HEK293 (cell line): Measurements from ENCODE around the gene EVI5L.

Source experiments
- CTCF ChIA-PET: fragments of 350-600 bp; formaldehyde crosslinking; extraction: SDS; loops from one replicate; lab custom pipeline; 2021; ENCODE audit warnings: antibody characterized with exemption; lab: Yijun Ruan, JAX
- POLR2A ChIA-PET: fragments of 300-600 bp; formaldehyde crosslinking; extraction: SDS; loops from one replicate; lab custom pipeline; 2020; ENCODE audit warnings: antibody characterized with exemption, inconsistent platforms; lab: Yijun Ruan, JAX
- H3K27ac ChIP-seq: fragments of 200-500 bp; sonication (Bioruptor generic); 2 replicates; pipeline ENCODE4 v1.5.1; 2014; ENCODE audit warnings: low read depth, low read length, control low read depth, inconsistent platforms; ENCODE audit errors: extremely low read depth
- H3K36me3 ChIP-seq, 2 experiments: fragments of 200-500 bp in 1 of 2; sonication (Bioruptor generic) in 1 of 2; 1 replicate in 1 of 2; 2 replicates in 1 of 2; pipeline ENCODE4 v1.5.1; 2014 to 2017; ENCODE audit warnings: inconsistent platforms in 2 of 2, low read length in 2 of 2; ENCODE audit not compliant: control insufficient read depth in 2 of 2, insufficient read depth in 1 of 2
- H3K4me1 ChIP-seq: fragments of 200-500 bp; sonication (Bioruptor generic); 2 replicates; pipeline ENCODE4 v1.5.1; 2014; ENCODE audit warnings: mild to moderate bottlenecking, low read length, inconsistent platforms; ENCODE audit not compliant: control insufficient read depth, insufficient read depth
- H3K4me3 ChIP-seq: 2 replicates; pipeline ENCODE4 v1.5.1; 2011; ENCODE audit warnings: low read depth, mild to moderate bottlenecking, control low read depth, low read length, moderate library complexity
- H3K9me3 ChIP-seq: fragments of 200-500 bp; sonication (Bioruptor generic); 2 replicates; pipeline ENCODE4 v1.5.1; 2014; ENCODE audit warnings: low read depth, low read length, inconsistent platforms; ENCODE audit not compliant: control insufficient read depth, insufficient read depth
- BCL11B ChIP-seq: fragments of 450-650 bp; formaldehyde crosslinking; IDR thresholded peaks from 2 replicates; pipeline ENCODE4 v1.5.1; 2016; ENCODE audit warnings: low read depth, missing biosample characterization, missing genetic modification characterization
- EGR2 ChIP-seq: fragments of 450-650 bp; formaldehyde crosslinking; IDR thresholded peaks from 2 replicates; pipeline ENCODE4 v1.5.1; 2016; ENCODE audit warnings: low read depth, missing biosample characterization, missing genetic modification characterization
- GLIS2 ChIP-seq: fragments of 450-650 bp; formaldehyde crosslinking; IDR thresholded peaks from 2 replicates; pipeline ENCODE4 v1.5.1; 2016; ENCODE audit warnings: missing biosample characterization, missing genetic modification characterization
- KLF8 ChIP-seq: fragments of 450-650 bp; formaldehyde crosslinking; IDR thresholded peaks from 2 replicates; pipeline ENCODE4 v1.5.1; 2016; ENCODE audit warnings: missing biosample characterization, missing genetic modification characterization
- ZBTB7A ChIP-seq: fragments of 450-650 bp; formaldehyde crosslinking; IDR thresholded peaks from 2 replicates; pipeline ENCODE4 v1.5.1; 2016; ENCODE audit warnings: low read depth, missing biosample characterization, missing genetic modification characterization
- ZFHX2 ChIP-seq: fragments of 450-650 bp; formaldehyde crosslinking; conservative IDR thresholded peaks from 2 replicates; pipeline ENCODE4 v1.5.1; 2016; ENCODE audit warnings: missing biosample characterization, missing genetic modification characterization
- ZNF121 ChIP-seq: fragments of 450-650 bp; formaldehyde crosslinking; IDR thresholded peaks from 2 replicates; pipeline ENCODE4 v1.5.1; 2016; ENCODE audit warnings: missing biosample characterization, missing genetic modification characterization
- ZNF202 ChIP-seq: fragments of 450-650 bp; formaldehyde crosslinking; IDR thresholded peaks from 2 replicates; pipeline ENCODE4 v1.5.1; 2016; ENCODE audit warnings: missing biosample characterization, missing genetic modification characterization, borderline replicate concordance
- ZNF354C ChIP-seq: fragments of 450-650 bp; formaldehyde crosslinking; IDR thresholded peaks from 2 replicates; pipeline ENCODE4 v1.5.1; 2016; ENCODE audit warnings: missing biosample characterization, missing genetic modification characterization, low read depth, borderline replicate concordance
- ZNF473 ChIP-seq: fragments of 450-650 bp; formaldehyde crosslinking; IDR thresholded peaks from 2 replicates; pipeline ENCODE4 v1.5.1; 2017; ENCODE audit warnings: missing biosample characterization, missing genetic modification characterization
- ZNF777 ChIP-seq: fragments of 450-650 bp; formaldehyde crosslinking; IDR thresholded peaks from 2 replicates; pipeline ENCODE4 v1.5.1; 2017; ENCODE audit warnings: missing biosample characterization, missing genetic modification characterization, borderline replicate concordance
- TF ChIP-seq, protein P1 (sequence below): fragments of 450-650 bp; formaldehyde crosslinking; IDR thresholded peaks from 2 replicates; pipeline ENCODE4 v1.5.1; 2017; ENCODE audit warnings: missing biosample characterization, mild to moderate bottlenecking, missing genetic modification characterization, moderate library complexity
- TF ChIP-seq, protein P2 (sequence below): fragments of 450-650 bp; formaldehyde crosslinking; IDR thresholded peaks from 2 replicates; pipeline ENCODE4 v1.5.1; 2017; ENCODE audit warnings: missing biosample characterization, missing genetic modification characterization
- TF ChIP-seq, protein P3 (sequence below): fragments of 450-650 bp; formaldehyde crosslinking; IDR thresholded peaks from 2 replicates; pipeline ENCODE4 v1.5.1; 2017; ENCODE audit warnings: missing biosample characterization, missing genetic modification characterization
- TF ChIP-seq, protein P4 (sequence below): fragments of 450-650 bp; formaldehyde crosslinking; IDR thresholded peaks from 2 replicates; pipeline ENCODE4 v1.5.1; 2016; ENCODE audit warnings: missing biosample characterization, missing genetic modification characterization
- TF ChIP-seq, protein P5 (sequence below): fragments of 450-650 bp; formaldehyde crosslinking; IDR thresholded peaks from 2 replicates; pipeline ENCODE4 v1.5.1; 2016; ENCODE audit warnings: missing biosample characterization, missing genetic modification characterization
- TF ChIP-seq, protein P6 (sequence below): fragments of 450-650 bp; formaldehyde crosslinking; IDR thresholded peaks from 2 replicates; pipeline ENCODE4 v1.5.1; 2016; ENCODE audit warnings: missing biosample characterization, missing genetic modification characterization
- TF ChIP-seq, protein P7 (sequence below): fragments of 450-650 bp; IDR thresholded peaks from 2 replicates; pipeline ENCODE4 v1.5.1; 2018; ENCODE audit warnings: missing biosample characterization, missing genetic modification characterization

EVI5L gene

DNA sequence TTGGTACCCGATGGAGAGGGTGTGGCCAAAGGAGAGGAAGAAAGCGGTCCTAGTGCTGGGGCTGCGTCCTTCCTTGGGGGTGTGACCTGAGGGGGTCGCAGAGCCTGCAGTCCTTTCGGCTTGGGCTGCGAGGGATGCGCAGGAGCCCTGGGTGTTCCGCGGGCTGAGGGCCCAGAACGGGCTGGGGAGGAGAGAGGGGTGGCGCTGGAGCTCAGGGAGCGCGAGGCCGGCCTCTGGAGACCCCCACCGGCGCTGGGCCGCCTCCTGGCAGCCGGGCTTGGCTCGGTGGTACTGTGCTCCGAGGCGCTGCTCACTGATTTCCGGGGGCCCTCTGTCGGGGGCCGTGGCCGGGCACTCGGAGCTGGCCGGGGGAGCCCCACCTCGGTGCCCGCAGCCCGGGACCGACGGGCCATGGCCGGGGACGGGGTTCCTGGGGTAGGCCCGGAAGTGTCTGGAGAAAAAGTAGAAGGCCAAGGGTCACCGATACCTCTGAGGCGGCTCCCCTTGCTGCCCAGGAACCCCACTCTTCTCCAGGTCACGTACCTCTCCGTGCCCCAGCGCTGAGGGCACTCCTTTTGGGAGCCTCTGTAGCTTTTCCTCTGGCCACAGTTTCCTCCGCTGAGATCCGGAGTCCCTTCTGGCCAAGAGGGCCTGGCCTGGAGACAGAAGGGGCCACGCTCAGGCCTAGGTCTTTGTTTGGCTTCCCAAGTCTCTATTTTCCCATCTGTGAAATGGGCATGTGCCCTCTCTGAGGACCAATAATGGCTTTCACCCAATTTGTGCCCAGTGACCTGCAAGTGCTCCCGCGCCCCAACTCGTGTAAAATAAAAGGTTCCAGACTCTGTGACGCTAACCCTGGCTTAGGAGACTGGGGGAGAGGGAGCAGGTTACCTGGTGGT is 42.5 kb downstream of the EVI5L start (continued):
- TF ChIP-seq, protein P1, sequence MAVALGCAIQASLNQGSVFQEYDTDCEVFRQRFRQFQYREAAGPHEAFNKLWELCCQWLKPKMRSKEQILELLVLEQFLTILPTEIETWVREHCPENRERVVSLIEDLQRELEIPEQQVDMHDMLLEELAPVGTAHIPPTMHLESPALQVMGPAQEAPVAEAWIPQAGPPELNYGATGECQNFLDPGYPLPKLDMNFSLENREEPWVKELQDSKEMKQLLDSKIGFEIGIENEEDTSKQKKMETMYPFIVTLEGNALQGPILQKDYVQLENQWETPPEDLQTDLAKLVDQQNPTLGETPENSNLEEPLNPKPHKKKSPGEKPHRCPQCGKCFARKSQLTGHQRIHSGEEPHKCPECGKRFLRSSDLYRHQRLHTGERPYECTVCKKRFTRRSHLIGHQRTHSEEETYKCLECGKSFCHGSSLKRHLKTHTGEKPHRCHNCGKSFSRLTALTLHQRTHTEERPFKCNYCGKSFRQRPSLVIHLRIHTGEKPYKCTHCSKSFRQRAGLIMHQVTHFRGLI, result no peak
- TF ChIP-seq, protein P2, sequence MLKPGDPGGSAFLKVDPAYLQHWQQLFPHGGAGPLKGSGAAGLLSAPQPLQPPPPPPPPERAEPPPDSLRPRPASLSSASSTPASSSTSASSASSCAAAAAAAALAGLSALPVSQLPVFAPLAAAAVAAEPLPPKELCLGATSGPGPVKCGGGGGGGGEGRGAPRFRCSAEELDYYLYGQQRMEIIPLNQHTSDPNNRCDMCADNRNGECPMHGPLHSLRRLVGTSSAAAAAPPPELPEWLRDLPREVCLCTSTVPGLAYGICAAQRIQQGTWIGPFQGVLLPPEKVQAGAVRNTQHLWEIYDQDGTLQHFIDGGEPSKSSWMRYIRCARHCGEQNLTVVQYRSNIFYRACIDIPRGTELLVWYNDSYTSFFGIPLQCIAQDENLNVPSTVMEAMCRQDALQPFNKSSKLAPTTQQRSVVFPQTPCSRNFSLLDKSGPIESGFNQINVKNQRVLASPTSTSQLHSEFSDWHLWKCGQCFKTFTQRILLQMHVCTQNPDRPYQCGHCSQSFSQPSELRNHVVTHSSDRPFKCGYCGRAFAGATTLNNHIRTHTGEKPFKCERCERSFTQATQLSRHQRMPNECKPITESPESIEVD (tag by site-specific recombination), result no peak
- TF ChIP-seq, protein P3, sequence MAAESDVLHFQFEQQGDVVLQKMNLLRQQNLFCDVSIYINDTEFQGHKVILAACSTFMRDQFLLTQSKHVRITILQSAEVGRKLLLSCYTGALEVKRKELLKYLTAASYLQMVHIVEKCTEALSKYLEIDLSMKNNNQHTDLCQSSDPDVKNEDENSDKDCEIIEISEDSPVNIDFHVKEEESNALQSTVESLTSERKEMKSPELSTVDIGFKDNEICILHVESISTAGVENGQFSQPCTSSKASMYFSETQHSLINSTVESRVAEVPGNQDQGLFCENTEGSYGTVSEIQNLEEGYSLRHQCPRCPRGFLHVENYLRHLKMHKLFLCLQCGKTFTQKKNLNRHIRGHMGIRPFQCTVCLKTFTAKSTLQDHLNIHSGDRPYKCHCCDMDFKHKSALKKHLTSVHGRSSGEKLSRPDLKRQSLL (tag by site-specific recombination), result peak; percentile 62; the same call in 1 of the 2 replicates
- TF ChIP-seq, protein P4, sequence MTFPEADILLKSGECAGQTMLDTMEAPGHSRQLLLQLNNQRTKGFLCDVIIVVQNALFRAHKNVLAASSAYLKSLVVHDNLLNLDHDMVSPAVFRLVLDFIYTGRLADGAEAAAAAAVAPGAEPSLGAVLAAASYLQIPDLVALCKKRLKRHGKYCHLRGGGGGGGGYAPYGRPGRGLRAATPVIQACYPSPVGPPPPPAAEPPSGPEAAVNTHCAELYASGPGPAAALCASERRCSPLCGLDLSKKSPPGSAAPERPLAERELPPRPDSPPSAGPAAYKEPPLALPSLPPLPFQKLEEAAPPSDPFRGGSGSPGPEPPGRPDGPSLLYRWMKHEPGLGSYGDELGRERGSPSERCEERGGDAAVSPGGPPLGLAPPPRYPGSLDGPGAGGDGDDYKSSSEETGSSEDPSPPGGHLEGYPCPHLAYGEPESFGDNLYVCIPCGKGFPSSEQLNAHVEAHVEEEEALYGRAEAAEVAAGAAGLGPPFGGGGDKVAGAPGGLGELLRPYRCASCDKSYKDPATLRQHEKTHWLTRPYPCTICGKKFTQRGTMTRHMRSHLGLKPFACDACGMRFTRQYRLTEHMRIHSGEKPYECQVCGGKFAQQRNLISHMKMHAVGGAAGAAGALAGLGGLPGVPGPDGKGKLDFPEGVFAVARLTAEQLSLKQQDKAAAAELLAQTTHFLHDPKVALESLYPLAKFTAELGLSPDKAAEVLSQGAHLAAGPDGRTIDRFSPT (tag by site-specific recombination), result peak; percentile 71

DNA sequence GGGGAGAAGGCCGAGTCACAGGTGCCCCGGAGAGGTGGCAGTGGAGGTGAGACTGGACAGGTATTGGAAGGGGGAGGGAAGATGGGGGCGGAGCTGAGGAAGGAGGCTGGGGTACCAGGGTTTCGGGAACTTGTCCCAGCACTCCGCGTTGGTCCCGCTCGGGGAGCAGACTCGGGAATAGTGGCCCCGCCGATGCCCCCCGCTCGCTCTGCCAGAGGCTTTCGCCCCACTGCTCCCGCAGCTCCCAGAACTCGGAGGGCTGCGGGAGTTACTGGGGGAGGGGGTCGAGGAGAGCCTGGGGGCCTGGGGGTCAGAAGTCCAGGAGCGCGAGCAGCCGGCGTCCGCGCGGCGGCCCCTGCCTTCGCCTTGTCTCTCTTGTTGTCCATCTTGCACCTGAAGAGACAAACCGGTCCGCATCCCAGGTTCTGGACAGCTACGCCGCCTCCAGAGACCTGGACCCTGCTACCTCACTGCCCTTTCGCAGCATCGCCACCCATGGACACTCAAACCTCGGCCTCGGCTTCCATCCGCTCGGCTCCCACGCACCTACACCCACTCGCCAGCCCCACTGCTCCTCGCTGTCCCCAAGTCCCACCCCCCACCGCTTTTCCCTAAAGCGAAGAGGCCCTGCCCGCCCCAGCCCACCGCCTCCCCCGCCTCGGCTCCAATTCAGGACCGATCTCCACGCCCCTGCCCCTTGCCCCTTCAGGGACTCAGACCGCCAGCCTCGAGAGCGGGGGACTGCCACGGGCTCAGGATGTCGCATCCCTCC is 43.5 kb downstream of the EVI5L start:
- peak overlapping the region; percentile 65 for H3K4me3 ChIP-seq
- POLR2A ChIA-PET, result interaction anchor here (2.5 kb wide), 1 partner anchor 47 kb away, joined by 14 read pairs; the partner anchor contains the start of gene SNAPC2
- TF ChIP-seq ZBTB7A (tag by site-specific recombination) (no peak), ZNF473 (tag by site-specific recombination) (no peak), GLIS2 (tag by site-specific recombination) (peak; percentile 11; the same call in 1 of the 2 replicates), ZNF202 (tag by site-specific recombination) (no peak), BCL11B (tag by site-specific recombination) (no peak), ZNF354C (tag by site-specific recombination) (no peak), ZNF121 (no peak), ZFHX2 (peak; percentile 85), EGR2 (tag by site-specific recombination) (peak; percentile 80), ZNF777 (tag by site-specific recombination) (0 out of 2 replicates have a peak, but pooled peaks have one; percentile 36), KLF8 (peak; percentile 21; the same call in 1 of the 2 replicates)
- TF ChIP-seq, protein P5, sequence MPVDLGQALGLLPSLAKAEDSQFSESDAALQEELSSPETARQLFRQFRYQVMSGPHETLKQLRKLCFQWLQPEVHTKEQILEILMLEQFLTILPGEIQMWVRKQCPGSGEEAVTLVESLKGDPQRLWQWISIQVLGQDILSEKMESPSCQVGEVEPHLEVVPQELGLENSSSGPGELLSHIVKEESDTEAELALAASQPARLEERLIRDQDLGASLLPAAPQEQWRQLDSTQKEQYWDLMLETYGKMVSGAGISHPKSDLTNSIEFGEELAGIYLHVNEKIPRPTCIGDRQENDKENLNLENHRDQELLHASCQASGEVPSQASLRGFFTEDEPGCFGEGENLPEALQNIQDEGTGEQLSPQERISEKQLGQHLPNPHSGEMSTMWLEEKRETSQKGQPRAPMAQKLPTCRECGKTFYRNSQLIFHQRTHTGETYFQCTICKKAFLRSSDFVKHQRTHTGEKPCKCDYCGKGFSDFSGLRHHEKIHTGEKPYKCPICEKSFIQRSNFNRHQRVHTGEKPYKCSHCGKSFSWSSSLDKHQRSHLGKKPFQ (tag by site-specific recombination), result no peak
- TF ChIP-seq, protein P6, sequence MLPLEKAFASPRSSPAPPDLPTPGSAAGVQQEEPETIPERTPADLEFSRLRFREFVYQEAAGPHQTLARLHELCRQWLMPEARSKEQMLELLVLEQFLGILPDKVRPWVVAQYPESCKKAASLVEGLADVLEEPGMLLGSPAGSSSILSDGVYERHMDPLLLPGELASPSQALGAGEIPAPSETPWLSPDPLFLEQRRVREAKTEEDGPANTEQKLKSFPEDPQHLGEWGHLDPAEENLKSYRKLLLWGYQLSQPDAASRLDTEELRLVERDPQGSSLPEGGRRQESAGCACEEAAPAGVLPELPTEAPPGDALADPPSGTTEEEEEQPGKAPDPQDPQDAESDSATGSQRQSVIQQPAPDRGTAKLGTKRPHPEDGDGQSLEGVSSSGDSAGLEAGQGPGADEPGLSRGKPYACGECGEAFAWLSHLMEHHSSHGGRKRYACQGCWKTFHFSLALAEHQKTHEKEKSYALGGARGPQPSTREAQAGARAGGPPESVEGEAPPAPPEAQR, result no peak
- TF ChIP-seq, protein P2 (tag by site-specific recombination), result no peak
- TF ChIP-seq, protein P7, sequence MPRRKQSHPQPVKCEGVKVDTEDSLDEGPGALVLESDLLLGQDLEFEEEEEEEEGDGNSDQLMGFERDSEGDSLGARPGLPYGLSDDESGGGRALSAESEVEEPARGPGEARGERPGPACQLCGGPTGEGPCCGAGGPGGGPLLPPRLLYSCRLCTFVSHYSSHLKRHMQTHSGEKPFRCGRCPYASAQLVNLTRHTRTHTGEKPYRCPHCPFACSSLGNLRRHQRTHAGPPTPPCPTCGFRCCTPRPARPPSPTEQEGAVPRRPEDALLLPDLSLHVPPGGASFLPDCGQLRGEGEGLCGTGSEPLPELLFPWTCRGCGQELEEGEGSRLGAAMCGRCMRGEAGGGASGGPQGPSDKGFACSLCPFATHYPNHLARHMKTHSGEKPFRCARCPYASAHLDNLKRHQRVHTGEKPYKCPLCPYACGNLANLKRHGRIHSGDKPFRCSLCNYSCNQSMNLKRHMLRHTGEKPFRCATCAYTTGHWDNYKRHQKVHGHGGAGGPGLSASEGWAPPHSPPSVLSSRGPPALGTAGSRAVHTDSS (tag by site-specific recombination), result no peak
- TF ChIP-seq, all 188 proteins: peak for 5
- H3K9me3 ChIP-seq, result no peaks in the 10 kb centered on the region
- H3K27ac ChIP-seq, result peak overlapping the region; percentile 24; the same call in 1 of the 2 replicates
- CTCF ChIA-PET, result interaction anchor here (0.6 to 0.7 kb wide), 3 partner anchors 20 to 493 kb away, joined by 5 to 6 read pairs (median 5); partner anchors contain the start of gene MAP2K7
- H3K36me3 ChIP-seq, result no peaks in the 10 kb centered on the region
- peaks cover 6% of the 10 kb centered on the region for H3K4me1 ChIP-seq
